Mesangial cell (primary cell): ENCODE results near the gene C10orf143. TPM values are rescaled to one million over a fixed set of nuclear protein-coding genes. Genes with fewer than 3 reads are reported as not detected.

ENCODE experiments used
- total RNA-seq: library from RNA; depleted of rRNA; stranded (reverse); fragments of >200 nt; gene quantifications from 2 replicates; pipeline ENCODE4 v1.2.3, GENCODE V29; 2015

C10orf143 gene
- total RNA-seq: 0.49 and 1.6 TPM in 2 replicates

GRCh38 chr10:130110246-130111112, at the start of gene C10orf143:
TSS of gene C10orf143 (minus strand) at chr10:130110830. CDS start at chr10:130110772, 58 bp downstream.

GRCh38 chr10:130136226-130137089, 25.8 kb upstream of the C10orf143 start, which contains the start of gene GLRX3:
TSS of gene GLRX3 (plus strand) at chr10:130136391. CDS start at chr10:130136421, 30 bp downstream.

Other genes starting within 250 kb of the C10orf143 start
- gene EBF3, start 146.6 kb downstream of the C10orf143 start, total RNA-seq: under 0.01 and 0.16 TPM in 2 replicates
- gene GLRX3, start 25.6 kb upstream of the C10orf143 start, total RNA-seq: 55.4 and 96.1 TPM in 2 replicates